AG09319 (cell line): ENCODE data around the gene DOCK10.

Source experiments
- DNase-seq: peaks from one replicate; pipeline ENCODE4 v3.0.0-alpha.2; 2010; ENCODE audit warnings: low read depth; ENCODE audit errors: extremely low read depth
- TF ChIP-seq, protein P1 (sequence below): IDR thresholded peaks from 2 replicates; pipeline ENCODE4 v1.5.1; 2011; ENCODE audit warnings: low read depth, mild to moderate bottlenecking, inconsistent platforms, low read length, moderate library complexity

The DOCK10 gene

GRCh38 chr2:224934526-224935188 lies 107.6 kb downstream of the DOCK10 start:
- TF ChIP-seq, protein P1, sequence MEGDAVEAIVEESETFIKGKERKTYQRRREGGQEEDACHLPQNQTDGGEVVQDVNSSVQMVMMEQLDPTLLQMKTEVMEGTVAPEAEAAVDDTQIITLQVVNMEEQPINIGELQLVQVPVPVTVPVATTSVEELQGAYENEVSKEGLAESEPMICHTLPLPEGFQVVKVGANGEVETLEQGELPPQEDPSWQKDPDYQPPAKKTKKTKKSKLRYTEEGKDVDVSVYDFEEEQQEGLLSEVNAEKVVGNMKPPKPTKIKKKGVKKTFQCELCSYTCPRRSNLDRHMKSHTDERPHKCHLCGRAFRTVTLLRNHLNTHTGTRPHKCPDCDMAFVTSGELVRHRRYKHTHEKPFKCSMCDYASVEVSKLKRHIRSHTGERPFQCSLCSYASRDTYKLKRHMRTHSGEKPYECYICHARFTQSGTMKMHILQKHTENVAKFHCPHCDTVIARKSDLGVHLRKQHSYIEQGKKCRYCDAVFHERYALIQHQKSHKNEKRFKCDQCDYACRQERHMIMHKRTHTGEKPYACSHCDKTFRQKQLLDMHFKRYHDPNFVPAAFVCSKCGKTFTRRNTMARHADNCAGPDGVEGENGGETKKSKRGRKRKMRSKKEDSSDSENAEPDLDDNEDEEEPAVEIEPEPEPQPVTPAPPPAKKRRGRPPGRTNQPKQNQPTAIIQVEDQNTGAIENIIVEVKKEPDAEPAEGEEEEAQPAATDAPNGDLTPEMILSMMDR, result no peak
- DNase-seq, result no peak

DNA sequence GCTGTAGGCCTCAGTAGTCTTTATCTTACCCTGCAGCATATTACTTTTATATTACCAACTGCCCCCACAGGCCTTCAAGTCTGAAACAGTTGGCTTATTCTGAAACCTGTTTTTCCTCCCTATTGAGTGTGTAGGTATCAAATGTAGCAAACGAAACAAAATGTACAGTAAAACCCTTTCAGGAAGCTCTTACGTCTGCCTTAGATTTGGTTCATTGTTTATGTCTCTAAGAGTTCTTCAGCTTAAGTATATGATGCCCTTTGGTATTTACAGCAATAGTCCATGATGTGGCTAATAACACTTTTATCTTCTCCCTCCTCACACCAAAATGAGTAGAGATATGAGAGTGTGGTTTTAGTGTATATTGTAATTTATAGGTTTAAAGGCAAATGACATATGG lies 108.8 kb downstream of the DOCK10 start:
- TF ChIP-seq, protein P1, result no peak
- DNase-seq, result no peak

DNA sequence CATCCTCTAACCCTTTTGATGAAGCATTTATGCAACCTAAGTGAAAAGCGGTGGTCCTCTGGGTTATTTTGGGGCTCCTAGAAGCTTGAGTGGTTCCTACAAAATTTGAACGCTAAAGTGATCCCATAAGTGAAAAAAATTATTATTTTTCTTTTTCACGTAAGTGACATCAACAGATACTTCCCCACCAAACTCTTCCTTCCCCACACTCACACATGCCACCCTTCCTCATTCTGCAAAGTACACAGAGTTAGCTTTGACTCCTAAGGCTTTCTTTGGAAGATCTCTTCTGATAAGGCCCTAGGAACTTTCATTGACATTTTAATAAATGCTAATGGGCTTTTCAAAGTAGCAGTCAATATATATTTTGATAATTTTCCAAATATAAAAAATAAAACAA lies 109.7 kb downstream of the DOCK10 start:
- no peak for DNase-seq
- TF ChIP-seq, protein P1, result no peak

- no peak for DNase-seq
- TF ChIP-seq, protein P1, result no peak
These were observed 110.3 kb downstream of the DOCK10 start for GRCh38 chr2:224931956-224932355.

- TF ChIP-seq, protein P1, result no peak
- DNase-seq, result no peak
These were observed 111.3 kb downstream of the DOCK10 start for GRCh38 chr2:224930990-224931389.

DNA sequence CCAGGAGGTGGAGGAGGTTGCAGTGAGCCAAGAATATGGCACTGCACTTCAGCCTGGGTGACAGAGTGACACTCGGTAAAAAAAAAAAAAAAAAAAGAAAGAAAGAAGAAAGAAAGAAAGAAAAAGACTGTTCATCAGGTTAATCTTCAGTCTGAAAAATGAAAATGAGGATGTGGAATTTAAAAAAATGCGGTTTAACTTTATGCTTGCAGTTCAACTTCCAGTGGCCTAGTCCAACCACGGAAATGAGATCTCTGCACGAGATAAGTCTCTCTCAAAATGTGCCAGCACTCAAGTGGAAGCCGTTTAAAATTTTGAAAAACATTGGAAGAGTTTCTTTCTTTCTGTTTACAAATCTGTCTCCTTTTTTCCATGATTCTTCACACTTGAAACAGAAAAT lies 112.1 kb downstream of the DOCK10 start:
- no peak for DNase-seq
- TF ChIP-seq, protein P1, result no peak

- TF ChIP-seq, protein P1, result no peak
- no peak for DNase-seq
These were observed 112.8 kb downstream of the DOCK10 start for GRCh38 chr2:224929512-224929911.
